Measurements from ENCODE around the gene ILK. TPM values are rescaled to one million over a fixed set of nuclear protein-coding genes. Genes with fewer than 3 reads are reported as not detected.

Gene ILK
- total and polyA plus RNA-seq, 2 of the 13 experiments (the other 11 are each of a cell fraction or from before 2014, with no cell fraction given) = 70.3 to 108 TPM

DNA sequence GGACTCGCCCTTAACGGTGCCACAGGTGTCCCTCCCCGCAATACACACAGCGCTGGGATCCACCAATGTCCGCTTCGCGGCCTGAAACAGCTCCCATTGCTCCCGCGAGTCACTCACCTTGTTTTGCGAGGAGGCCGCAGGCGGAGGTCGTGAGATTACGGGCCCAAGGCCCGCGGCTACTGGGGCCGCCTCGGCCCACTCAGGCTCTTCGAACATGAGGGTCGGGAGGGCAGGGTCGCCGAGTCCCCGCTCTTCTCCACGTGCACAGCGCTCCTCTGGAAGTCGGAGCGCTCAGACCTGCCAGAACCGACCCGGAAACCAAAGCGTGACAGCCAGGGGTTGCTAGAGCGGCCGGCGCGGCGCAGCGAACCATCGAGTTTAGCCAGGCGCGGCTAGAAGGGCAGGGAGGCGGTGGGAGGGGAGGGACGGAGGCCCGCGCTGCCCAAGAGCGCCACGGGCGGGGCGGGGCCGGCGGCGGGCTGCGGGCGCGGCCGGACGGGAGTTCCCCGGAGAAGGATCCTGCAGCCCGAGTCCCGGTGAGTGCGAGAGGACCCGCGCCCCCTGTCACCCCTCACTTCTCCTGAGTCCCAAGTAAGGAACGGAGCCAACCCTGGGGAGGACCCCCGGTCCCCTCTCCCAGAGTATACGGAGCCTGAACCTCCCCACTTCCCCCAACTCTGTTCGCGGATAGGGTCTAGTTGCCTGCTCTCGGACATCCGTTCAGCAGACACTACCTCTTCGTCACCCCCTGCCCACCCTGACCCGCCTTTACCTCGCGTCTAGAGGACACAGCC, at the start of gene ILK, which contains the start of gene RRP8 (continued):
- TF ChIP-seq, protein P1, sequence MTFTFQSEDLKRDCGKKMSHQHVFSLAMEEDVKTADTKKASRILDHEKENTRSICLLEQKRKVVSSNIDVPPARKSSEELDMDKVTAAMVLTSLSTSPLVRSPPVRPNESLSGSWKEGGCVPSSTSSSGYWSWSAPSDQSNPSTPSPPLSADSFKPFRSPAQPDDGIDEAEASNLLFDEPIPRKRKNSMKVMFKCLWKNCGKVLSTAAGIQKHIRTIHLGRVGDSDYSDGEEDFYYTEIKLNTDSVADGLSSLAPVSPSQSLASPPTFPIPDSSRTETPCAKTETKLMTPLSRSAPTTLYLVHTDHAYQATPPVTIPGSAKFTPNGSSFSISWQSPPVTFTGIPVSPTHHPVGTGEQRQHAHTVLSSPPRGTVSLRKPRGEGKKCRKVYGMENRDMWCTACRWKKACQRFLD (CRISPR knock-in tag; IDR thresholded peaks at IDR 0.05; ENCODE audit: borderline replicate concordance) = peak; percentile 62; the same call in 1 of the 2 replicates
- TF ChIP-seq ZNF781 (CRISPR knock-in tag; IDR thresholded peaks at IDR 0.05; ENCODE audit: borderline replicate concordance, not compliant biosample characterization) = peak; percentile 77
- no peak for TF ChIP-seq ZNF652 (CRISPR knock-in tag; IDR thresholded peaks at IDR 0.05; ENCODE audit: borderline replicate concordance, low read depth)
- no peak for TF ChIP-seq SATB2 (CRISPR knock-in tag; IDR thresholded peaks at IDR 0.05)
- TF ChIP-seq, protein P2, sequence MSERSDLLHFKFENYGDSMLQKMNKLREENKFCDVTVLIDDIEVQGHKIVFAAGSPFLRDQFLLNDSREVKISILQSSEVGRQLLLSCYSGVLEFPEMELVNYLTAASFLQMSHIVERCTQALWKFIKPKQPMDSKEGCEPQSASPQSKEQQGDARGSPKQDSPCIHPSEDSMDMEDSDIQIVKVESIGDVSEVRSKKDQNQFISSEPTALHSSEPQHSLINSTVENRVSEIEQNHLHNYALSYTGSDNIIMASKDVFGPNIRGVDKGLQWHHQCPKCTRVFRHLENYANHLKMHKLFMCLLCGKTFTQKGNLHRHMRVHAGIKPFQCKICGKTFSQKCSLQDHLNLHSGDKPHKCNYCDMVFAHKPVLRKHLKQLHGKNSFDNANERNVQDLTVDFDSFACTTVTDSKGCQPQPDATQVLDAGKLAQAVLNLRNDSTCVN (CRISPR knock-in tag; IDR thresholded peaks at IDR 0.05; ENCODE audit: borderline replicate concordance) = peak; percentile 33; the same call in 1 of the 2 replicates
- TF ChIP-seq, protein P3, sequence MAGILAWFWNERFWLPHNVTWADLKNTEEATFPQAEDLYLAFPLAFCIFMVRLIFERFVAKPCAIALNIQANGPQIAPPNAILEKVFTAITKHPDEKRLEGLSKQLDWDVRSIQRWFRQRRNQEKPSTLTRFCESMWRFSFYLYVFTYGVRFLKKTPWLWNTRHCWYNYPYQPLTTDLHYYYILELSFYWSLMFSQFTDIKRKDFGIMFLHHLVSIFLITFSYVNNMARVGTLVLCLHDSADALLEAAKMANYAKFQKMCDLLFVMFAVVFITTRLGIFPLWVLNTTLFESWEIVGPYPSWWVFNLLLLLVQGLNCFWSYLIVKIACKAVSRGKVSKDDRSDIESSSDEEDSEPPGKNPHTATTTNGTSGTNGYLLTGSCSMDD (CRISPR knock-in tag; IDR thresholded peaks at IDR 0.05) = no peak
- TF ChIP-seq, protein P4, sequence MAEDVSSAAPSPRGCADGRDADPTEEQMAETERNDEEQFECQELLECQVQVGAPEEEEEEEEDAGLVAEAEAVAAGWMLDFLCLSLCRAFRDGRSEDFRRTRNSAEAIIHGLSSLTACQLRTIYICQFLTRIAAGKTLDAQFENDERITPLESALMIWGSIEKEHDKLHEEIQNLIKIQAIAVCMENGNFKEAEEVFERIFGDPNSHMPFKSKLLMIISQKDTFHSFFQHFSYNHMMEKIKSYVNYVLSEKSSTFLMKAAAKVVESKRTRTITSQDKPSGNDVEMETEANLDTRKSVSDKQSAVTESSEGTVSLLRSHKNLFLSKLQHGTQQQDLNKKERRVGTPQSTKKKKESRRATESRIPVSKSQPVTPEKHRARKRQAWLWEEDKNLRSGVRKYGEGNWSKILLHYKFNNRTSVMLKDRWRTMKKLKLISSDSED (CRISPR knock-in tag; IDR thresholded peaks at IDR 0.05) = no peak
- TF ChIP-seq XBP1 (CRISPR knock-in tag; IDR thresholded peaks at IDR 0.05) = no peak
- 0 out of 2 replicates have a peak, but pooled peaks have one; percentile 15 for TF ChIP-seq ZBTB7B (CRISPR knock-in tag; IDR thresholded peaks at IDR 0.05)
- no peak for TF ChIP-seq ZNF432 (CRISPR knock-in tag; IDR thresholded peaks at IDR 0.05; ENCODE audit: borderline replicate concordance)
- TF ChIP-seq FOSL1 (CRISPR knock-in tag; IDR thresholded peaks at IDR 0.05; ENCODE audit: borderline replicate concordance) = no peak
- TF ChIP-seq, protein P5, sequence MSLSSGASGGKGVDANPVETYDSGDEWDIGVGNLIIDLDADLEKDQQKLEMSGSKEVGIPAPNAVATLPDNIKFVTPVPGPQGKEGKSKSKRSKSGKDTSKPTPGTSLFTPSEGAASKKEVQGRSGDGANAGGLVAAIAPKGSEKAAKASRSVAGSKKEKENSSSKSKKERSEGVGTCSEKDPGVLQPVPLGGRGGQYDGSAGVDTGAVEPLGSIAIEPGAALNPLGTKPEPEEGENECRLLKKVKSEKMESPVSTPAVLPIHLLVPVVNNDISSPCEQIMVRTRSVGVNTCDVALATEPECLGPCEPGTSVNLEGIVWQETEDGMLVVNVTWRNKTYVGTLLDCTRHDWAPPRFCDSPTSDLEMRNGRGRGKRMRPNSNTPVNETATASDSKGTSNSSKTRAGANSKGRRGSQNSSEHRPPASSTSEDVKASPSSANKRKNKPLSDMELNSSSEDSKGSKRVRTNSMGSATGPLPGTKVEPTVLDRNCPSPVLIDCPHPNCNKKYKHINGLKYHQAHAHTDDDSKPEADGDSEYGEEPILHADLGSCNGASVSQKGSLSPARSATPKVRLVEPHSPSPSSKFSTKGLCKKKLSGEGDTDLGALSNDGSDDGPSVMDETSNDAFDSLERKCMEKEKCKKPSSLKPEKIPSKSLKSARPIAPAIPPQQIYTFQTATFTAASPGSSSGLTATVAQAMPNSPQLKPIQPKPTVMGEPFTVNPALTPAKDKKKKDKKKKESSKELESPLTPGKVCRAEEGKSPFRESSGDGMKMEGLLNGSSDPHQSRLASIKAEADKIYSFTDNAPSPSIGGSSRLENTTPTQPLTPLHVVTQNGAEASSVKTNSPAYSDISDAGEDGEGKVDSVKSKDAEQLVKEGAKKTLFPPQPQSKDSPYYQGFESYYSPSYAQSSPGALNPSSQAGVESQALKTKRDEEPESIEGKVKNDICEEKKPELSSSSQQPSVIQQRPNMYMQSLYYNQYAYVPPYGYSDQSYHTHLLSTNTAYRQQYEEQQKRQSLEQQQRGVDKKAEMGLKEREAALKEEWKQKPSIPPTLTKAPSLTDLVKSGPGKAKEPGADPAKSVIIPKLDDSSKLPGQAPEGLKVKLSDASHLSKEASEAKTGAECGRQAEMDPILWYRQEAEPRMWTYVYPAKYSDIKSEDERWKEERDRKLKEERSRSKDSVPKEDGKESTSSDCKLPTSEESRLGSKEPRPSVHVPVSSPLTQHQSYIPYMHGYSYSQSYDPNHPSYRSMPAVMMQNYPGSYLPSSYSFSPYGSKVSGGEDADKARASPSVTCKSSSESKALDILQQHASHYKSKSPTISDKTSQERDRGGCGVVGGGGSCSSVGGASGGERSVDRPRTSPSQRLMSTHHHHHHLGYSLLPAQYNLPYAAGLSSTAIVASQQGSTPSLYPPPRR (CRISPR knock-in tag; IDR thresholded peaks at IDR 0.05; ENCODE audit: borderline replicate concordance) = no peak
- TF ChIP-seq, protein P6, sequence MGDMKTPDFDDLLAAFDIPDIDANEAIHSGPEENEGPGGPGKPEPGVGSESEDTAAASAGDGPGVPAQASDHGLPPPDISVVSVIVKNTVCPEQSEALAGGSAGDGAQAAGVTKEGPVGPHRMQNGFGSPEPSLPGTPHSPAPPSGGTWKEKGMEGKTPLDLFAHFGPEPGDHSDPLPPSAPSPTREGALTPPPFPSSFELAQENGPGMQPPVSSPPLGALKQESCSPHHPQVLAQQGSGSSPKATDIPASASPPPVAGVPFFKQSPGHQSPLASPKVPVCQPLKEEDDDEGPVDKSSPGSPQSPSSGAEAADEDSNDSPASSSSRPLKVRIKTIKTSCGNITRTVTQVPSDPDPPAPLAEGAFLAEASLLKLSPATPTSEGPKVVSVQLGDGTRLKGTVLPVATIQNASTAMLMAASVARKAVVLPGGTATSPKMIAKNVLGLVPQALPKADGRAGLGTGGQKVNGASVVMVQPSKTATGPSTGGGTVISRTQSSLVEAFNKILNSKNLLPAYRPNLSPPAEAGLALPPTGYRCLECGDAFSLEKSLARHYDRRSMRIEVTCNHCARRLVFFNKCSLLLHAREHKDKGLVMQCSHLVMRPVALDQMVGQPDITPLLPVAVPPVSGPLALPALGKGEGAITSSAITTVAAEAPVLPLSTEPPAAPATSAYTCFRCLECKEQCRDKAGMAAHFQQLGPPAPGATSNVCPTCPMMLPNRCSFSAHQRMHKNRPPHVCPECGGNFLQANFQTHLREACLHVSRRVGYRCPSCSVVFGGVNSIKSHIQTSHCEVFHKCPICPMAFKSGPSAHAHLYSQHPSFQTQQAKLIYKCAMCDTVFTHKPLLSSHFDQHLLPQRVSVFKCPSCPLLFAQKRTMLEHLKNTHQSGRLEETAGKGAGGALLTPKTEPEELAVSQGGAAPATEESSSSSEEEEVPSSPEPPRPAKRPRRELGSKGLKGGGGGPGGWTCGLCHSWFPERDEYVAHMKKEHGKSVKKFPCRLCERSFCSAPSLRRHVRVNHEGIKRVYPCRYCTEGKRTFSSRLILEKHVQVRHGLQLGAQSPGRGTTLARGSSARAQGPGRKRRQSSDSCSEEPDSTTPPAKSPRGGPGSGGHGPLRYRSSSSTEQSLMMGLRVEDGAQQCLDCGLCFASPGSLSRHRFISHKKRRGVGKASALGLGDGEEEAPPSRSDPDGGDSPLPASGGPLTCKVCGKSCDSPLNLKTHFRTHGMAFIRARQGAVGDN (CRISPR knock-in tag; IDR thresholded peaks at IDR 0.05) = peak; percentile 96
